Measurements from ENCODE around the gene USP6NL. TPM values are rescaled to one million over a fixed set of nuclear protein-coding genes. Genes with fewer than 3 reads are reported as not detected.

Gene USP6NL
- total RNA-seq, 2 experiments from 2014 or later = 3.2 to 3.4 TPM

- H3K27me3 Mint-ChIP-seq = no peaks in the 10 kb centered on the region
- H3K4me1 Mint-ChIP-seq (ENCODE audit: low read depth) = peaks cover 61% of the 10 kb centered on the region
- intact Hi-C loops (cut with micrococcal nuclease) = no loop called here
- peaks cover 7% of the 10 kb centered on the region for H3K36me3 Mint-ChIP-seq
- ChIA-PET CTCF (no interaction called here), POLR2A (interaction anchor here (0.5 kb wide), 1 partner anchor 79 kb away, joined by 4 read pairs; no protein-coding TSS in a partner anchor)
- no peak for DNase-seq
- no peak overlapping the region for H3K27ac Mint-ChIP-seq
- peaks cover 12% of the 10 kb centered on the region for H3K9me3 Mint-ChIP-seq
- H3K4me3 Mint-ChIP-seq = no peak overlapping the region
Measured at GRCh38 chr10:11404901-11405300, 206.5 kb downstream of the USP6NL start.

Other genes starting within 250 kb of the USP6NL start
- gene ECHDC3, start 130.7 kb upstream of the USP6NL start, total RNA-seq = 1 to 10 TPM in 1 of 2 experiments, under 1 TPM in 1; 0.76 to 1.4 TPM
- under 1 TPM; 0.24 to 0.31 TPM for gene PROSER2, start 211.7 kb upstream of the USP6NL start, total RNA-seq